Measurements from ENCODE around the gene MCL1.

GRCh38 chr1:150615346-150616201 is 36.2 kb upstream of the MCL1 start:
- TF ChIP-seq POLR2A (IDR thresholded peaks at IDR 0.05; ENCODE audit: low read depth, low read length), result peak; percentile 41; the same call in 1 of the 2 replicates
- TF ChIP-seq POLR2AphosphoS5 (IDR thresholded peaks at IDR 0.05; ENCODE audit: low read depth, low read length), result no peak; the same call in 1 of the 2 replicates
- no peak for TF ChIP-seq TAF1 (IDR thresholded peaks at IDR 0.05; ENCODE audit: low read depth, low read length)
- TF ChIP-seq SPI1 (IDR thresholded peaks at IDR 0.05; ENCODE audit: low read depth, low read length), result no peak
